22Rv1 (cell line): ENCODE results near the gene ST3GAL3.

Source experiments
- H3K27ac ChIP-seq: fragments of 450-650 bp; 2 replicates; pipeline ENCODE4 v1.5.1; 2017
- CTCF ChIP-seq: fragments of 450-650 bp; IDR thresholded peaks from 2 replicates; pipeline ENCODE4 v1.5.1; 2017; ENCODE audit warnings: mild to moderate bottlenecking
- ZFX ChIP-seq: fragments of 450-650 bp; IDR thresholded peaks from 2 replicates; pipeline ENCODE4 v1.6.1; 2017; ENCODE audit warnings: antibody characterized with exemption, borderline replicate concordance

Gene ST3GAL3

GRCh38 chr1:43801203-43801602 lies 93.9 kb downstream of the ST3GAL3 start:
- no peak overlapping the region for H3K27ac ChIP-seq
- TF ChIP-seq ZFX (no peak), CTCF (no peak)

- TF ChIP-seq ZFX (no peak), CTCF (no peak)
These were observed 95.1 kb downstream of the ST3GAL3 start for GRCh38 chr1:43802356-43802980.

GRCh38 chr1:43803105-43803504 lies 95.8 kb downstream of the ST3GAL3 start:
- TF ChIP-seq ZFX = no peak
- TF ChIP-seq CTCF = no peak
- H3K27ac ChIP-seq = no peak overlapping the region

More at GRCh38 chr1:43802356-43802980, 95.1 kb downstream of the ST3GAL3 start:
- no peak overlapping the region for H3K27ac ChIP-seq

- no peak overlapping the region for H3K27ac ChIP-seq
- TF ChIP-seq CTCF = no peak
- TF ChIP-seq ZFX = no peak
These were observed 96.3 kb downstream of the ST3GAL3 start for GRCh38 chr1:43803646-43804045.

GRCh38 chr1:43804569-43804968 lies 97.2 kb downstream of the ST3GAL3 start:
- no peak for TF ChIP-seq CTCF
- no peak for TF ChIP-seq ZFX
- no peak overlapping the region for H3K27ac ChIP-seq

- no peak for TF ChIP-seq ZFX
- TF ChIP-seq CTCF = no peak
- no peak overlapping the region for H3K27ac ChIP-seq
These were observed 98.0 kb downstream of the ST3GAL3 start for GRCh38 chr1:43805340-43805739.

GRCh38 chr1:43806183-43806582 lies 98.8 kb downstream of the ST3GAL3 start:
- TF ChIP-seq CTCF (no peak), ZFX (no peak)
- no peak overlapping the region for H3K27ac ChIP-seq
